ENCODE results near the gene SLC43A2.

SLC43A2 gene

GRCh38 chr17:1648963-1649843, 20.6 kb upstream of the SLC43A2 start:
- peak; percentile 53; the same call in 1 of the 2 replicates for TF ChIP-seq POLR2A (IDR thresholded peaks at IDR 0.05; ENCODE audit: low read depth, low read length)
- no peak for TF ChIP-seq POLR2AphosphoS5 (IDR thresholded peaks at IDR 0.05; ENCODE audit: low read depth, low read length)
- no peak for TF ChIP-seq TAF1 (IDR thresholded peaks at IDR 0.05; ENCODE audit: borderline replicate concordance, low read depth, low read length)
- DNase-seq (ENCODE audit: insufficient read length): peak; percentile 93
- peak; percentile 97 for FAIRE-seq

- no peak for FAIRE-seq
- no peak for DNase-seq (ENCODE audit: insufficient read length)
- no peak for TF ChIP-seq POLR2AphosphoS5 (IDR thresholded peaks at IDR 0.05; ENCODE audit: low read depth, low read length)
- no peak for TF ChIP-seq POLR2A (IDR thresholded peaks at IDR 0.05; ENCODE audit: low read depth, low read length)
- no peak for TF ChIP-seq TAF1 (IDR thresholded peaks at IDR 0.05; ENCODE audit: borderline replicate concordance, low read depth, low read length)
Observed at GRCh38 chr17:1648173-1648962, 19.7 kb upstream of the SLC43A2 start.

- no peak for FAIRE-seq
- TF ChIP-seq POLR2AphosphoS5 (IDR thresholded peaks at IDR 0.05; ENCODE audit: low read depth, low read length) (no peak), TAF1 (IDR thresholded peaks at IDR 0.05; ENCODE audit: borderline replicate concordance, low read depth, low read length) (no peak), POLR2A (IDR thresholded peaks at IDR 0.05; ENCODE audit: low read depth, low read length) (no peak)
- DNase-seq (ENCODE audit: insufficient read length): no peak
Observed at GRCh38 chr17:1647802-1648171, 19.2 kb upstream of the SLC43A2 start.

- no peak for TF ChIP-seq POLR2AphosphoS5 (IDR thresholded peaks at IDR 0.05; ENCODE audit: low read depth, low read length)
- TF ChIP-seq POLR2A (IDR thresholded peaks at IDR 0.05; ENCODE audit: low read depth, low read length): no peak
- no peak for TF ChIP-seq TAF1 (IDR thresholded peaks at IDR 0.05; ENCODE audit: borderline replicate concordance, low read depth, low read length)
- no peak for DNase-seq (ENCODE audit: insufficient read length)
- FAIRE-seq: no peak
Observed at GRCh38 chr17:1646199-1646875, 17.7 kb upstream of the SLC43A2 start.

- FAIRE-seq (peak; percentile 57), DNase-seq (ENCODE audit: insufficient read length) (no peak)
- TF ChIP-seq POLR2AphosphoS5 (IDR thresholded peaks at IDR 0.05; ENCODE audit: low read depth, low read length) (no peak), POLR2A (IDR thresholded peaks at IDR 0.05; ENCODE audit: low read depth, low read length) (no peak), TAF1 (IDR thresholded peaks at IDR 0.05; ENCODE audit: borderline replicate concordance, low read depth, low read length) (no peak)
Observed at GRCh38 chr17:1645207-1646171, 16.9 kb upstream of the SLC43A2 start, which contains the start of gene SCARF1. TSS of gene SCARF1 (minus strand) at chr17:1645732. CDS start at chr17:1645697, 35 bp downstream.

DNA sequence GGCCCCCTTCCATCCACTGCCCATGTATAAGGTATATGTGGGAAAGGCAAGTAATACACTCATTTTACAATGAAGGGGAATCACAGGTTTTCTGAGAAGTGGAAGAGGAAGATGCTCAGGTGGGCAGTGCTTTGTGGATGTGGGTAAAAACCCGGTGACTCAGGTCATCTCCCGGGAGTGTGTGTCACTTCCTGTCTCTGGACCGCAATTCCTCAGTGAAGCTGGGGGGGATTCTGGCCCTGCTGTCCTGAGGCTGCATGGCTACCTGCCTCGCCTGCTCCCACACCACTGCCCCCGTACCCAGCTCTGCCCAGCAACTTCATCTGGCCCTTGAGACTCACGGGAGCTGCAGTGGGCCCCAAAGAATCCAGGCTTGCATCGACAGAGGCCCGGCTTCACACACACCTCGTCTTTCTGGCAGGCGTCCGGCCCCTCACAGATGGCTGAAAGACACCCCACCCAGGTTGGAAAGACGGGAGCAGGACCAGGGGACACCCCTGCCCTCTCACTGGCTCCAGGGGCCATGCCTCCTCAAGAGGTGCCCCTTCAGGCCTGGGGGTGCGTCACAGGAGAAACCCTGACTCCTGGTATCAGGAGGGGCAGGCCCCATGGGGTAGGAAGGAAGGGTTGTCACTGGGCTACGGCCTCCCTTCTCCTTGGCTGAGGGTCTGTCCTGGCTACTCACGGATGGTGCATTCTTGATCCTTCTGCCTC, 16.0 kb upstream of the SLC43A2 start:
- FAIRE-seq (peak; percentile 99), DNase-seq (ENCODE audit: insufficient read length) (peak; percentile 56)
- TF ChIP-seq POLR2AphosphoS5 (IDR thresholded peaks at IDR 0.05; ENCODE audit: low read depth, low read length) (peak; percentile 56; the same call in 1 of the 2 replicates), TAF1 (IDR thresholded peaks at IDR 0.05; ENCODE audit: borderline replicate concordance, low read depth, low read length) (no peak), POLR2A (IDR thresholded peaks at IDR 0.05; ENCODE audit: low read depth, low read length) (peak; percentile 60; the same call in 1 of the 2 replicates)

GRCh38 chr17:1643999-1644492, 15.4 kb upstream of the SLC43A2 start:
- TF ChIP-seq POLR2AphosphoS5 (IDR thresholded peaks at IDR 0.05; ENCODE audit: low read depth, low read length): no peak
- TF ChIP-seq POLR2A (IDR thresholded peaks at IDR 0.05; ENCODE audit: low read depth, low read length): no peak
- no peak for TF ChIP-seq TAF1 (IDR thresholded peaks at IDR 0.05; ENCODE audit: borderline replicate concordance, low read depth, low read length)
- DNase-seq (ENCODE audit: insufficient read length): no peak
- no peak for FAIRE-seq

DNA sequence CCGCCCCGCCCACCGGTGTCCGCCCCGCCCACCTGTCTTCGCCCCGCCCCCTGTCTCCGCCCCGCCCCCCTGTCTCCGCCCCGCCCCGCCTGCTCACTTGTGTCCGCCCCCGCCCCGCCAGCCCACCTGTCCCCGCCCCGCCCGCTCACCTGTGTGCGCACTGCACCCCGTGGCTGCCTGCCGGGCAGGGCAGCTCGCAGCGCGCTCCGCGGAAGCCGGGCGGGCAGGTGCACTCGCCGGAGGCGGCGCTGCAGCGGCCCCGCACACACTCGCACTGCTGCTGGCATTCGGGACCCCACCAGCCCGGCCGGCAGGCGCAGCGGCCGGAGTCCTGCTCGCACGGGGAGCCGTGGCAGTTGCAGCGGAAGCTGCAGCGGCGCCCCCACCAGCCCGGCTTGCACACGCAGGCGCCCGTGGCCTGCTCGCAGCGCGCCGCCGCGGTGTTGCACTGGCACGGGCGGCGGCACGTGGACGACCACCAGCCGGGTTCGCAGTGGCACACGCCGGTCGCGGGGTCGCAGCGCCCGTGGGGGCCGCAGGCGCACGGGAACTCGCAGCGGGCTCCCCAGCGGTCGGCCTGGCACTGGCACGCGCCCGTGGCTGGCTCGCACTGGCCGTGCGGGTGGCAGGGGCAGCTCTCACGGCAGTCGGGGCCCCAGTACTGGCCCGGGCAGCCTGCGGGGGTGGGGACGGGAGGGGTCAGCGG, 14.8 kb upstream of the SLC43A2 start:
- no peak for TF ChIP-seq TAF1 (IDR thresholded peaks at IDR 0.05; ENCODE audit: borderline replicate concordance, low read depth, low read length)
- TF ChIP-seq POLR2A (IDR thresholded peaks at IDR 0.05; ENCODE audit: low read depth, low read length): 0 out of 2 replicates have a peak, but pooled peaks have one; percentile 39
- no peak for TF ChIP-seq POLR2AphosphoS5 (IDR thresholded peaks at IDR 0.05; ENCODE audit: low read depth, low read length)
- DNase-seq (ENCODE audit: insufficient read length) (peak; percentile 71), FAIRE-seq (no peak)

DNA sequence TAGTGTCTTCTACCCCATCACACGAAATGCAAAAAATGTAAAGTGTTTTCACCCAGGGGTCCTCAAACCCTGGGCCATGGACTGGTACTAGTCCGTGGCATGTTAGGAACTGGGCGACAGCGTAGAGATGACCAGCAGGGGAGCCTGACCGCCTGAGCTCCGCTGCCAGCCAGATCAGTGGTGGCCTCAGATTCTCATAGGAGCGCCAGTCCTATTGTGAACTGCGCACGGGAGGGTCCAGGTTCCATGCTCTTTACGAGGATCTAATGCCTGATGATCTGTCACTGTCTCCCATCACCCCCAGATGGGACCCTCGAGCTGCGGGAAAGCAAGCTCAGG, 12.4 kb upstream of the SLC43A2 start:
- FAIRE-seq (no peak), DNase-seq (ENCODE audit: insufficient read length) (no peak)
- TF ChIP-seq POLR2AphosphoS5 (IDR thresholded peaks at IDR 0.05; ENCODE audit: low read depth, low read length): no peak
- no peak for TF ChIP-seq POLR2A (IDR thresholded peaks at IDR 0.05; ENCODE audit: low read depth, low read length)
- TF ChIP-seq TAF1 (IDR thresholded peaks at IDR 0.05; ENCODE audit: borderline replicate concordance, low read depth, low read length): no peak
